GM12874 (cell line): ENCODE data around the gene TUBGCP2.

Experiments used
- CTCF ChIP-seq: IDR thresholded peaks from 2 replicates; pipeline ENCODE4 v1.5.1; 2011; ENCODE audit warnings: low read depth, mild to moderate bottlenecking, control low read depth, low read length, moderate library complexity; ENCODE audit not compliant: insufficient read depth

TUBGCP2 gene

DNA sequence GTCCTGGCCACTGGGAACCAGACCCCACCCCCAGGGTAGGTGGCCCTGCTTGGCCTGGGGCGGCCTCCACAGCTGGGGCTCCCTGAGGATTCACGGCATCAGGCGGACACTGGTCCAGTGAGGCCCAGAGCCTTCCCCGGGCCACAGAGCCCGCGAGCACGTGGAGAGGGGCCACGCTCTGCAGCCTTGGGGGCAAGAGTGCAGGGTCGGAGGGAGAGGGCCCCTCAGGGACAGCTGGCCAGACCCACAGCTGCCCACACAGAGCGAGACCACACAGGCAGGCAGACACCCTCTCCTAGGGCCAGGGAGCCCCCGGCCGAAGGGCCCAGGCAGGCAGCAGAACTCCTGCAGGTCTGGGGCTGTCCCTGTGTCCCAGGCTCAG lies 60.3 kb downstream of the TUBGCP2 start:
- no peak for TF ChIP-seq CTCF

DNA sequence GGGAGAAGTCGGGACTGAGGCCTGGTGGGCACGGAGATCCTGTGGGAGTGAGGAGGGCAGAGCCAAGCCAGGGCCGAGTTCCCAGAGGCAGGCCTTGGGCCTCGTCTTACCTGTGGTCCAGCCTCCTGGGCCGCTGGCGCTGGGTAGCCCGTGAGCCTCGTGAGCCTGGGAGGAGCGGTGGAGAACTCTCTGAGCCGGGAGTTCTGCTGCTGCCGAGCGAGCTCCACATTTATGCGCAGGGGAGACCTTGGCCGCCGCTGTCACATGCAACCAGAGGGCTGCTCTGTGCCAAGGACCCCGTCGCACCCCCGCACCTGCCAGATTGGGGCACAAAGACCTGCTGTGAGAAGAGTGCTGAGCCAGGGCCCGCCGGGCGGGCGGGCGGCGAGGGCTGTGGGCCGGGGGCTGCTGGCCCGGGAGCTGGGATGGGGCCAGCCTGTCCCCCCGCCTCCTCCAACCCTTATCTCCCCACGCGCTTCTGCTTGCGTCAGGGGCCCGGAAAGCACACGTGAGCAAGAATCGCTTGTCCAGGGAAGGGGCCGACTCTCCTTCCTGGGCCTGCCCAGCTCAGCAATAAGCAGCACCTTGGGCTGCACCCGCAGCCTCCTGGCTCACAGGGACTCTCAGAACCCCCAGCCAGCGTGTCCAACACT lies 60.9 kb downstream of the TUBGCP2 start:
- TF ChIP-seq CTCF: no peak

GRCh38 chr10:133246236-133246626 lies 62.4 kb downstream of the TUBGCP2 start:
- no peak for TF ChIP-seq CTCF

- no peak for TF ChIP-seq CTCF
These were observed 63.0 kb downstream of the TUBGCP2 start for GRCh38 chr10:133245439-133246235.

DNA sequence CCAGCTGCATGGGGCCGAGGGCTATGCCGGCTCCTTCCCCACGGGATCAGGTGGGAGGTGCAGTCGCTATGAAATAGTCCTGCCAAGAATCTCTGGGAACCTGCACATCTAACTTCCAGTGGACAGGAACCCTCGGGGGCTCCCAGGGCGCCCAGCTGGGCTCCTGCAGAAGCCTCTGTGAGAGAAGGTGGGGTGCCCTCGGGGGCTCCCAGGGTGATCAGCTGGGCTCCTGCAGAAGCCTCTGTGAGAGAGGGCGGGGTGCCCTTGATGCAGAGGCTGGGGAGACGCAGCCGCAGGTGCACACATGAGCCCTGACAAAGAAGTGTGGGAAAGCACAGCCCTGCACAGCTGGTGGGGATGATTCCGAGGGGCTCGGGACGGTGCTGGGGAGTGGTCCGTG lies 65.1 kb downstream of the TUBGCP2 start:
- TF ChIP-seq CTCF: no peak

DNA sequence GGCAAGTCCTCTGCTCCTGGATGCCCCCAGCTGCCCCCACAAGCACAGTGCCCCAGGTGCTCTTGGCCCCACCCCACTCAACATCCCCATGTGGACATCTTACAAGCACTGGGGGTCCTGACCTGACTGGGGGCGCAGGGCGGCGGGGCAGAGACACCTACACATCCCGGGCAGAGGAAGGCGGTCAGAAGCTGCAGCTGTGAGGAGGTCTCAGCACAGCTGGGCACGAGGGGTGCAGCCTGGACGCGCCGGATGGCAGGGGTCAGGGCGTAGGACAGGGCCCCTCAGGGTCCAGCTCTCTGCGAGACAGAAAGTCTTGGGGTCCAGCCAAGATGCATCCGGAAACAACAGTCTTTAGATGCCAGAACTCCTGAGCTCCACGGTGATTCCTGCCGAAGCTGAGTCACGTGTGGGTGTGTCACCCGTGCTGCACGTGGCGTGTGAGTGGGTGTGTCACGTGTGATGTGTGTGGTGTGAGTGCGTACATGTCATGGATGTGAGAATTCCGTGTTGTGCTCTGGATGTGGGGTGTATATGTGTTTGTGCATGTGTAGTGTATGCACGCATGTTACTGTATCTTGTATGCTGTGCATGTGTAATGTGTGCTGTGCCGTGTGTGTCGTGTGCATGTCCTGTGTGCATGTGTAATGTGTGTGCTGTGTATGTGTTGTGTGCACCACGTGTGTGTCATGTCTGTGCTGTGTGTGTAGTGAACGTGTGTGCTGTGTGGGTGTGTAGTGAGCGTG lies 65.9 kb downstream of the TUBGCP2 start:
- no peak for TF ChIP-seq CTCF

GRCh38 chr10:133241501-133242205 lies 67.0 kb downstream of the TUBGCP2 start:
- TF ChIP-seq CTCF: no peak
